ENCODE measurements around the gene PAPOLB.

DNA sequence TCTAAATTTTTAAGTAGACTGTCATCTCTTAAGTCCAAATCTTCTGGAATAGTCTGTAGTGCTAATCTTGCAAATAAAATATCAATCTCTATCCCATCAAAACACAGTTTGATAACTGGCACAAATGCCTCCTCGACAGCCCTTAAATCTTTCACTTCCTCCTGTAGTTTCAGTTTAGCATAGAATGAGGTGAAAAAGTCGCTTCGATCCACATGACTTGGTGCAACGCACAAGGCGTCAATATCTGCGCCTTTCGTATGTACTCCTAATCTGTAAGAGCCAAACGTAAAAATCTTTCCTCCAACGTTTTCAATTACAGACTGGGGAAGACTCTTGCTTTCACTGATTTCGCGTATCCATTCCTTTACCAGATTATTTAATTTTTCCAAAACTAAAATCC is 603 bp downstream of the PAPOLB start:
- TF ChIP-seq, protein P1, sequence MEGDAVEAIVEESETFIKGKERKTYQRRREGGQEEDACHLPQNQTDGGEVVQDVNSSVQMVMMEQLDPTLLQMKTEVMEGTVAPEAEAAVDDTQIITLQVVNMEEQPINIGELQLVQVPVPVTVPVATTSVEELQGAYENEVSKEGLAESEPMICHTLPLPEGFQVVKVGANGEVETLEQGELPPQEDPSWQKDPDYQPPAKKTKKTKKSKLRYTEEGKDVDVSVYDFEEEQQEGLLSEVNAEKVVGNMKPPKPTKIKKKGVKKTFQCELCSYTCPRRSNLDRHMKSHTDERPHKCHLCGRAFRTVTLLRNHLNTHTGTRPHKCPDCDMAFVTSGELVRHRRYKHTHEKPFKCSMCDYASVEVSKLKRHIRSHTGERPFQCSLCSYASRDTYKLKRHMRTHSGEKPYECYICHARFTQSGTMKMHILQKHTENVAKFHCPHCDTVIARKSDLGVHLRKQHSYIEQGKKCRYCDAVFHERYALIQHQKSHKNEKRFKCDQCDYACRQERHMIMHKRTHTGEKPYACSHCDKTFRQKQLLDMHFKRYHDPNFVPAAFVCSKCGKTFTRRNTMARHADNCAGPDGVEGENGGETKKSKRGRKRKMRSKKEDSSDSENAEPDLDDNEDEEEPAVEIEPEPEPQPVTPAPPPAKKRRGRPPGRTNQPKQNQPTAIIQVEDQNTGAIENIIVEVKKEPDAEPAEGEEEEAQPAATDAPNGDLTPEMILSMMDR (IDR thresholded peaks at IDR 0.05) = no peak
- TF ChIP-seq POLR2A (IDR thresholded peaks at IDR 0.05) = no peak

Measured in testis (tissue), 2 donors.